Endothelial cell of umbilical vein (primary cell): ENCODE measurements around the gene CD200. TPM values are rescaled to one million over a fixed set of nuclear protein-coding genes. Genes with fewer than 3 reads are reported as not detected.

Experiments
- BruUV-seq: library from RNA; stranded (reverse); fragments of 400-500 nt; replicated peaks from 2 replicates; lab custom pipeline; 2021; lab: Mats Ljungman, UMichigan
- CTCF ChIA-PET: fragments of 300-600, 350-600 bp; sonication (Branson Sonifier 250); formaldehyde crosslinking; loops from one replicate; lab custom pipeline; 2021; ENCODE audit warnings: antibody characterized with exemption, inconsistent platforms; lab: Charles Lee
- POLR2A ChIA-PET: fragments of 300-600, 350-600 bp; sonication (Branson Sonifier 250); formaldehyde crosslinking; loops from one replicate; lab custom pipeline; 2021; ENCODE audit warnings: antibody characterized with exemption, inconsistent platforms; lab: Charles Lee
- DNase-seq: peaks from one replicate; pipeline ENCODE4 v3.0.0-alpha.2; 2011; ENCODE audit warnings: low read depth, low spot score
- FAIRE-seq: peaks from 2 replicates; lab custom pipeline; 2011; peaks lifted over from hg19 to GRCh38; lab: Jason Lieb, UNC
- H2AFZ ChIP-seq: 2 replicates; pipeline ENCODE4 v1.6.0; 2012; ENCODE audit warnings: low read depth, low read length, control low read depth, inconsistent platforms
- H3K27ac ChIP-seq: 2 replicates; pipeline ENCODE4 v1.5.1; 2011; ENCODE audit warnings: low read depth, mild to moderate bottlenecking, control low read depth, low read length, moderate library complexity; ENCODE audit not compliant: insufficient read depth
- H3K27me3 ChIP-seq, 2 experiments: 2 replicates each; pipeline versions ENCODE4 v1.6.0 to v1.6.1; 2011; ENCODE audit warnings: low read length in 2 of 2, mixed read lengths in 1 of 2; ENCODE audit not compliant: control insufficient read depth in 2 of 2, insufficient read depth in 2 of 2
- H3K36me3 ChIP-seq, 2 experiments: 2 replicates in 1 of 2; 3 replicates in 1 of 2; pipeline ENCODE4 v1.5.1; 2011; ENCODE audit warnings: low read length in 2 of 2, mild to moderate bottlenecking in 1 of 2, moderate library complexity in 1 of 2; ENCODE audit not compliant: control insufficient read depth in 2 of 2, insufficient read depth in 2 of 2; ENCODE audit errors: extremely low read depth in 1 of 2
- H3K4me1 ChIP-seq: 3 replicates; pipeline ENCODE4 v1.5.1; 2011; ENCODE audit warnings: mild to moderate bottlenecking, low read length; ENCODE audit not compliant: control insufficient read depth, insufficient read depth; ENCODE audit errors: extremely low read depth
- H3K4me2 ChIP-seq: 2 replicates; pipeline ENCODE4 v1.6.1; 2011; ENCODE audit warnings: low read length, control low read depth, mixed read lengths; ENCODE audit not compliant: insufficient read depth
- H3K4me3 ChIP-seq, 3 experiments: fragments of 200-600 bp in 1 of 3; sonication (generic), shearing (Covaris generic) in 1 of 3; replicated peaks in 1 of 3; 2 replicates each; pipeline ENCODE4 v1.5.1; 2011 to 2016; ENCODE audit warnings: control low read depth in 3 of 3, low read length in 3 of 3, mild to moderate bottlenecking in 2 of 3, inconsistent platforms in 1 of 3, low read depth in 1 of 3, moderate library complexity in 1 of 3; ENCODE audit not compliant: insufficient read depth in 1 of 3
- H3K79me2 ChIP-seq: 2 replicates; pipeline ENCODE4 v1.6.0; 2012; ENCODE audit warnings: low read length, inconsistent platforms; ENCODE audit not compliant: control insufficient read depth, insufficient read depth
- H3K9ac ChIP-seq: replicated peaks from 2 replicates; pipeline ENCODE3; 2011; ENCODE audit warnings: low read length, control low read depth; ENCODE audit not compliant: insufficient read depth; ENCODE audit errors: extremely low read depth
- H3K9me1 ChIP-seq: replicated peaks from 3 replicates; pipeline ENCODE4 v1.6.0; 2011; ENCODE audit warnings: mild to moderate bottlenecking, low read length; ENCODE audit not compliant: control insufficient read depth, insufficient read depth; ENCODE audit errors: extremely low read depth
- H3K9me3 ChIP-seq: replicated peaks from 2 replicates; pipeline ENCODE4 v1.5.1; 2012; ENCODE audit warnings: low read length, inconsistent platforms; ENCODE audit not compliant: control insufficient read depth, insufficient read depth
- H4K20me1 ChIP-seq: replicated peaks from 2 replicates; pipeline ENCODE3; 2011; ENCODE audit warnings: mild to moderate bottlenecking, low read length; ENCODE audit not compliant: control insufficient read depth, insufficient read depth; ENCODE audit errors: extremely low read depth
- EZH2 ChIP-seq: IDR thresholded peaks from 2 replicates; pipeline ENCODE4 v1.6.1; 2012; ENCODE audit warnings: borderline replicate concordance, low read depth, mild to moderate bottlenecking, moderate library complexity, low read length, inconsistent platforms; ENCODE audit not compliant: severe bottlenecking
- FOS ChIP-seq: IDR thresholded peaks from 2 replicates; pipeline ENCODE4 v1.6.1; 2011; ENCODE audit warnings: mild to moderate bottlenecking, low read length, moderate library complexity, borderline replicate concordance; ENCODE audit not compliant: insufficient read depth
- GATA2 ChIP-seq: IDR thresholded peaks from 2 replicates; pipeline ENCODE4 v1.7.0; 2011; ENCODE audit warnings: low read depth, mild to moderate bottlenecking, moderate library complexity, mixed read lengths, low read length; ENCODE audit not compliant: insufficient read length, insufficient read depth
- JUN ChIP-seq: IDR thresholded peaks from 2 replicates; pipeline ENCODE4 v1.6.1; 2011; ENCODE audit warnings: borderline replicate concordance, low read depth; ENCODE audit not compliant: insufficient read length, insufficient read depth
- MAX ChIP-seq: IDR thresholded peaks from 2 replicates; pipeline ENCODE4 v1.6.1; 2011; ENCODE audit not compliant: insufficient read depth, insufficient read length
- MYC ChIP-seq: IDR thresholded peaks from one replicate; pipeline ENCODE4 v1.6.1; 2011; ENCODE audit warnings: mild to moderate bottlenecking, low read depth, low read length
- POLR2A ChIP-seq: IDR thresholded peaks from 2 replicates; pipeline ENCODE4 v1.6.1; 2012; ENCODE audit warnings: low read depth, mild to moderate bottlenecking, control low read depth, low read length
- POLR2AphosphoS5 ChIP-seq: IDR thresholded peaks from 2 replicates; pipeline ENCODE4 v1.6.1; 2012; ENCODE audit warnings: low read depth, mild to moderate bottlenecking, control low read depth, low read length, moderate library complexity; ENCODE audit not compliant: insufficient read depth
- dilution Hi-C: fragments of 300-500 bp; cut with MboI; formaldehyde crosslinking; loops from one replicate; pipeline ENCODE4 v1.15.0; 2019; ENCODE audit warnings: low sequenced_read_pairs; ENCODE audit not compliant: extremely low pct_ligation_motif_present
- intact Hi-C: fragments of 100-400 bp; cut with micrococcal nuclease; formaldehyde crosslinking; loops from one replicate; pipeline ENCODE4 v1.10.0; 2022
- polyA plus RNA-seq, 4 experiments: library from polyadenylated mRNA; depleted of rRNA in 3 of 4; stranded (reverse) in 3 of 4; unstranded in 1 of 4; fragments of >200 nt; gene quantifications; 2 replicates each; pipeline versions ENCODE4 v1.2.1 to v1.2.3, GENCODE V29; 2011 to 2012; ENCODE audit warnings: missing spikeins in 1 of 4
- total RNA-seq: library from RNA; stranded (reverse); gene quantifications from 2 replicates; pipeline ENCODE4 v1.2.3, GENCODE V29; 2021

CD200 gene
- total and polyA plus RNA-seq, 2 donors (not counting 3 experiments of a cell fraction or from before 2014, with no cell fraction given) = 8.1 to 8.2 TPM

GRCh38 chr3:112391648-112392047 lies 58.7 kb downstream of the CD200 start:
- ChIA-PET POLR2A (interaction anchor here (1.2 kb wide), 1 partner anchor 58 kb away, joined by 8 read pairs; the partner anchor contains the start of gene CD200), CTCF (interaction anchor here (0.8 to 2.0 kb wide), 5 partner anchors 13 to 65 kb away, joined by 4 to 11 read pairs (median 8); partner anchors contain the start of gene CD200)
- no peaks in the 10 kb centered on the region for H4K20me1 ChIP-seq
- TF ChIP-seq MYC (no peak), POLR2AphosphoS5 (no peak), JUN (no peak), FOS (no peak), GATA2 (no peak), MAX (no peak), EZH2 (no peak), POLR2A (no peak)
- no peaks in the 10 kb centered on the region for H3K27me3 ChIP-seq
- no peak overlapping the region for H3K4me3 ChIP-seq
- FAIRE-seq (no peak), DNase-seq (no peak)
- dilution Hi-C loops = no loop called here
- intact Hi-C loops = loop anchor here (1.0 to 5.0 kb wide), 7 partner anchors 38 to 214 kb away; partner anchors contain the start of gene CD200
- H3K4me1 ChIP-seq = peaks cover 48% of the 10 kb centered on the region
- H3K27ac ChIP-seq = peak overlapping the region; percentile 98
- peak overlapping the region; percentile 7 for H3K4me2 ChIP-seq
- peak overlapping the region; percentile 39 for H2AFZ ChIP-seq
- H3K9ac ChIP-seq = peak overlapping the region; percentile 49
- H3K36me3 ChIP-seq = no peaks in the 10 kb centered on the region
- BruUV-seq = TSS peak; percentile 79
- H3K9me3 ChIP-seq = peaks cover 3% of the 10 kb centered on the region
- H3K79me2 ChIP-seq = no peaks in the 10 kb centered on the region
- H3K9me1 ChIP-seq = no peaks in the 10 kb centered on the region
